ENCODE data around the gene HSD17B1. TPM values are rescaled to one million over a fixed set of nuclear protein-coding genes. Genes with fewer than 3 reads are reported as not detected.

The HSD17B1 gene
- polyA plus RNA-seq, 3 donors, result 0.19 to 0.72 (median 0.27) TPM

DNA sequence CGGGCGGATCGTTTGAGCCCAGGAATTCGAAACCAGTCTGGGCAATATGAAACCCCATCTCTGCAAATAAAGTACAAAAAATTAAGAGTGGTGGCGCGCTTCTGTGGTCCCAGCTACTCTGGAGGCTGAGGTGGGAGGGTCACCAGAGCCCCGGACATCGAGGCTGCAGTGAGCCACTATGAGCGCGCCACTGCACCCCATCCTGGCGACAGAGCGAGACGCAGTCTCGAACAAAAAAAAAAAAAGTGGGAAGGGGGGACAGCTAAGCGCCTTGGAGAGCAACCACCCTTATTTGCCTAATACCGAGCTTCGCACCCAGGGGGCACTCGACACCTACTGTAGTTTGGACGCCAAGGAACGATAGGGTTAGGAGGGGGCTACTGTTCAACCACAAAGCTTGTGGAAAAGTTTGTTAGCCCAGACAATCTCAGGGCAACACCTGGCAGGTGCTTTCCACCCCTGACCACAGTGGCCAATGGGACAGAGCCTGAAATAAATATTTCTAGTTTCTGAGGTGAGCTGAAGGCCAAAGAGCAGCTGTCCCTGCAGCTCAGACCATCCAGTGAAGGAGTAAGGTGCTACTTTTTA is 25.7 kb downstream of the HSD17B1 start:
- WGBS (ENCODE audit: insufficient coverage), result 0% methylated on average over 10 of the region's 20 CpGs
- H3K27me3 Mint-ChIP-seq (ENCODE audit: low read depth in 3 of 3), result peaks cover 0 to 2% (median 0%) of the 10 kb centered on the region in 3 donors
- H3K27ac Mint-ChIP-seq, result peak overlapping the region; percentile 97 to 100 (median 99)
- Histone ChIP-seq H3K4me3 (replicated peaks in 1 of 3; ENCODE audit: low read depth in 2 of 3, low read length in 3 of 3) (peak overlapping the region; percentile 34 to 75 (median 36)), H3K27ac (ENCODE audit: low read depth in 1 of 2, low read length in 2 of 2) (peak overlapping the region; percentile 78 to 92), H4K20me1 (ENCODE audit: insufficient read depth, low read length) (peaks cover 34% of the 10 kb centered on the region), H3K36me3 (replicated peaks in 1 of 2; ENCODE audit: control insufficient read depth in 1 of 2, insufficient read depth in 2 of 2, low read length in 2 of 2) (peaks cover 50 to 61% of the 10 kb centered on the region in 2 donors), H3K9ac (ENCODE audit: insufficient read depth, low read length, poor library complexity, severe bottlenecking) (peak overlapping the region; percentile 83), H3K4me1 (ENCODE audit: control insufficient read depth in 1 of 2, insufficient read depth in 2 of 2, low read length in 2 of 2) (peaks cover 22 to 27% of the 10 kb centered on the region in 2 donors), H3K27me3 (ENCODE audit: control insufficient read depth in 2 of 2, insufficient read depth in 2 of 2, low read length in 2 of 2) (no peaks in the 10 kb centered on the region), H3K9me3 (replicated peaks in 1 of 2; ENCODE audit: control insufficient read depth in 1 of 2, insufficient read depth in 1 of 2, low read length in 2 of 2) (no peaks in the 10 kb centered on the region), H2AFZ (ENCODE audit: insufficient read depth, low read depth, low read length, poor library complexity, severe bottlenecking) (peak overlapping the region; percentile 87), H3K4me2 (replicated peaks; ENCODE audit: extremely low read depth, low read length, poor library complexity, severe bottlenecking) (peak overlapping the region; percentile 71), H3K79me2 (ENCODE audit: insufficient read depth, low read length) (peaks cover 22% of the 10 kb centered on the region)
- peak; percentile 55 to 70 (median 66) for DNase-seq
- H3K4me1 Mint-ChIP-seq, result peaks cover 31% of the 10 kb centered on the region
- peak overlapping the region; percentile 85 to 97 for H3K4me3 Mint-ChIP-seq
- peaks cover 51 to 70% of the 10 kb centered on the region in 2 donors for H3K36me3 Mint-ChIP-seq
- TF ChIP-seq, protein P1, sequence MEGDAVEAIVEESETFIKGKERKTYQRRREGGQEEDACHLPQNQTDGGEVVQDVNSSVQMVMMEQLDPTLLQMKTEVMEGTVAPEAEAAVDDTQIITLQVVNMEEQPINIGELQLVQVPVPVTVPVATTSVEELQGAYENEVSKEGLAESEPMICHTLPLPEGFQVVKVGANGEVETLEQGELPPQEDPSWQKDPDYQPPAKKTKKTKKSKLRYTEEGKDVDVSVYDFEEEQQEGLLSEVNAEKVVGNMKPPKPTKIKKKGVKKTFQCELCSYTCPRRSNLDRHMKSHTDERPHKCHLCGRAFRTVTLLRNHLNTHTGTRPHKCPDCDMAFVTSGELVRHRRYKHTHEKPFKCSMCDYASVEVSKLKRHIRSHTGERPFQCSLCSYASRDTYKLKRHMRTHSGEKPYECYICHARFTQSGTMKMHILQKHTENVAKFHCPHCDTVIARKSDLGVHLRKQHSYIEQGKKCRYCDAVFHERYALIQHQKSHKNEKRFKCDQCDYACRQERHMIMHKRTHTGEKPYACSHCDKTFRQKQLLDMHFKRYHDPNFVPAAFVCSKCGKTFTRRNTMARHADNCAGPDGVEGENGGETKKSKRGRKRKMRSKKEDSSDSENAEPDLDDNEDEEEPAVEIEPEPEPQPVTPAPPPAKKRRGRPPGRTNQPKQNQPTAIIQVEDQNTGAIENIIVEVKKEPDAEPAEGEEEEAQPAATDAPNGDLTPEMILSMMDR (IDR thresholded peaks at IDR 0.05), result peak; percentile 88
- H3K9me3 Mint-ChIP-seq, result peaks cover 0 to 2% (median 0%) of the 10 kb centered on the region in 7 donors
- intact Hi-C loops (cut with micrococcal nuclease), result loop anchor here (2.0 to 5.0 kb wide), 4 partner anchors 99 to 421 kb away; partner anchors contain the start of genes CCR10 (in 1 of the 2), CNTNAP1 (in 1 of the 2) and PLEKHH3 (in 1 of the 2)

DNA sequence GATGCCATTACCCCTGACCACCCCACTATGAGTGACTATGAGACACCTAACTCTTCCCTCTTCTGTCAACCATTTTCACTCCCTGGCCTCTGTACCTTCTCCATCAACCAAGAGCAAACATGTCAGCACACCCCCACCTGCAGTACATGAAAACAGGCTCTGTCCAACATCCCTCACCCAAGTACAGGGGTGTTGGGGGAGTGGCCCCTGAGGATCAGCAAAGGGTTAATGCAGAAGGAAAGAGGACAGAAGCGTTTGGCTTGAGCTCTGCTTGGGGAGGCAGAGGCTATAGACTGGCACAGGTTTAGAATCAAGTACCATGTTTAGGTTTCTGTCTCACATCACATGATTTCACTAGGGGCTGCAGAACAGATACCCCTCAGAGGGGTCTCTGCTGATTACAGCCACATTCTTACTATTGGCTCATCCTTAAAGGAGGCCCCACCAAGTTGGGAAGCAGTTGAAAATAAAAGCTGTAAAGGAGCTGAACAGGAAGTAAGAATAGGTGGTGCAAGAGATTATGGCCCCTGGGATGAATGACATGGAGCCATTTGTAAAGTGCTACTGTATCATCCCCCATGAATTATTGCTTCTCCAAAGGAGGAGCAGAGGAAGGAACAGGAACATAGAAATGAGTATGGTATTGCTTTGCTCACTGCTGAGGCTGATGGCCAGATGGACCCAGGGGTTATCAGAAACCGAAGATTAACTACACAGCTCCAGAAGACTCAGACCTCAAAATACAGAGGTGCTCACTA is 27.2 kb downstream of the HSD17B1 start:
- H3K9ac ChIP-seq (ENCODE audit: insufficient read depth, low read length, poor library complexity, severe bottlenecking), result no peak overlapping the region
- no peak overlapping the region for H3K4me3 Mint-ChIP-seq
- H3K4me3 ChIP-seq (replicated peaks in 1 of 3; ENCODE audit: low read depth in 2 of 3, low read length in 3 of 3), result no peak overlapping the region
- DNase-seq, result no peak
- H3K27me3 ChIP-seq (ENCODE audit: control insufficient read depth in 2 of 2, insufficient read depth in 2 of 2, low read length in 2 of 2), result no peaks in the 10 kb centered on the region
- TF ChIP-seq, protein P1 (IDR thresholded peaks at IDR 0.05), result no peak
- H4K20me1 ChIP-seq (ENCODE audit: insufficient read depth, low read length), result peaks cover 18% of the 10 kb centered on the region
- H3K36me3 Mint-ChIP-seq, result peaks cover 54 to 72% of the 10 kb centered on the region in 2 donors
- peak overlapping the region in 4 of 7 donors; percentile 2 to 86 (median 38) for H3K27ac Mint-ChIP-seq
- H3K9me3 ChIP-seq (replicated peaks in 1 of 2; ENCODE audit: control insufficient read depth in 1 of 2, insufficient read depth in 1 of 2, low read length in 2 of 2), result no peaks in the 10 kb centered on the region
- H3K27ac ChIP-seq (ENCODE audit: low read depth in 1 of 2, low read length in 2 of 2), result no peak overlapping the region
- H3K4me1 Mint-ChIP-seq, result peaks cover 34% of the 10 kb centered on the region
- intact Hi-C loops (cut with micrococcal nuclease), result loop anchor here (2.0 to 5.0 kb wide), 4 partner anchors 97 to 423 kb away; partner anchors contain the start of genes CCR10 (in 1 of the 2), CNTNAP1 (in 1 of the 2) and PLEKHH3 (in 1 of the 2)
- no CpG with 5 or more reads among the region's 2 CpGs for WGBS (ENCODE audit: insufficient coverage)
- peaks cover 51 to 58% of the 10 kb centered on the region in 2 donors for H3K36me3 ChIP-seq (replicated peaks in 1 of 2; ENCODE audit: control insufficient read depth in 1 of 2, insufficient read depth in 2 of 2, low read length in 2 of 2)
- no peaks in the 10 kb centered on the region for H3K27me3 Mint-ChIP-seq (ENCODE audit: low read depth in 3 of 3)
- H3K4me2 ChIP-seq (replicated peaks; ENCODE audit: extremely low read depth, low read length, poor library complexity, severe bottlenecking), result no peak overlapping the region
- no peak overlapping the region for H2AFZ ChIP-seq (ENCODE audit: insufficient read depth, low read depth, low read length, poor library complexity, severe bottlenecking)
- H3K9me3 Mint-ChIP-seq, result peaks cover 0 to 2% (median 0%) of the 10 kb centered on the region in 7 donors
- peaks cover 27 to 35% of the 10 kb centered on the region in 2 donors for H3K4me1 ChIP-seq (ENCODE audit: control insufficient read depth in 1 of 2, insufficient read depth in 2 of 2, low read length in 2 of 2)
- H3K79me2 ChIP-seq (ENCODE audit: insufficient read depth, low read length), result peaks cover 11% of the 10 kb centered on the region

Data from CD14-positive monocyte (primary cell).